Activated T-helper 1 cell treated with anti-CD3 and anti-CD28 coated beads, Interleukin-12 subunit alpha, Interleukin-12 subunit beta, Interleukin-2, Interleukin-4 antibody, amounts not matched to agents 30 ng/mL and 10 ng/mL and 1 ng/mL, durations not matched to agents 14 hours and 24 hours and 36 hours (primary cell): Measurements from ENCODE around the gene DGKQ. TPM values are rescaled to one million over a fixed set of nuclear protein-coding genes. Genes with fewer than 3 reads are reported as not detected.
A peak's percentile ranks its signal among the peaks of the same experiment; 100 is the strongest.

Experiments
- DNase-seq: peaks from one replicate; pipeline ENCODE4 v3.0.0; 2021; ENCODE audit warnings: low spot score
- H3K27ac Mint-ChIP-seq: one replicate; pipeline ENCODE4 v1.8.0; 2021; ENCODE audit warnings: mild to moderate bottlenecking, mixed read lengths
- H3K27me3 Mint-ChIP-seq: one replicate; pipeline ENCODE4 v1.8.0; 2022; ENCODE audit warnings: mild to moderate bottlenecking, moderate library complexity, mixed read lengths; ENCODE audit not compliant: insufficient read depth
- H3K36me3 Mint-ChIP-seq: one replicate; pipeline ENCODE4 v1.8.0; 2021; ENCODE audit warnings: low read depth, mixed read lengths
- H3K4me1 Mint-ChIP-seq: one replicate; pipeline ENCODE4 v1.8.0; 2021; ENCODE audit warnings: low read depth, mixed read lengths
- H3K4me3 Mint-ChIP-seq: one replicate; pipeline ENCODE4 v1.8.0; 2021; ENCODE audit warnings: mild to moderate bottlenecking, moderate library complexity, mixed read lengths
- H3K9me3 Mint-ChIP-seq: one replicate; pipeline ENCODE4 v1.8.0; 2021; ENCODE audit warnings: mixed read lengths
- intact Hi-C: fragments of 100-400 bp; cut with micrococcal nuclease; formaldehyde crosslinking; loops from one replicate; pipeline ENCODE4 v1.15.1; 2024
- total RNA-seq: library from RNA; stranded (reverse); gene quantifications from 2 replicates; pipeline ENCODE4 v1.2.3, GENCODE V29; 2022

Gene DGKQ
- total RNA-seq, 1 donor from 2014 or later: 17.8 TPM

DNA sequence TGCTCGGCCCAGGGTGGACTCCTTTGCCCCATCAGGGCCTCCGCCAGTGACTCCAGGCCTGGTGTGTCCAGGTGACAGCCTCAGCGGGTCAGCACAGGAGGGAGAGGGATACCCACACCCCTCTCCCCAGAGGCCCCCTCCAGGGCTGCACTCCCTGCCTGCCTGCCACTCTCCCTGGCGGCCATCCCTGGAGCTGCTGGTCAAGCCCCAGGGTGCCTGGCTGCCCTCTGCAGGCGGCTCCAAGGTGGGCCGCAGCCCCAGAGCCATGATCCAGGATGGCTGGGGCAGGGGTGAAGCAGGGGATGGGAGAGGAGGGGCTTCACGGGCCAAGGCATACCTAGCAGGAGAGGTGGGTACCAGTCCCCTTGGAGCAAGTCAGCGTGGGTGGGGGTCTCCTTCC is 41.8 kb upstream of the DGKQ start:
- Mint-ChIP-seq H3K27ac (no peak overlapping the region), H3K36me3 (peaks cover 3% of the 10 kb centered on the region), H3K4me1 (peaks cover 6% of the 10 kb centered on the region), H3K4me3 (no peak overlapping the region), H3K9me3 (no peaks in the 10 kb centered on the region), H3K27me3 (no peaks in the 10 kb centered on the region)
- no peak for DNase-seq
- intact Hi-C loops: no loop called here

DNA sequence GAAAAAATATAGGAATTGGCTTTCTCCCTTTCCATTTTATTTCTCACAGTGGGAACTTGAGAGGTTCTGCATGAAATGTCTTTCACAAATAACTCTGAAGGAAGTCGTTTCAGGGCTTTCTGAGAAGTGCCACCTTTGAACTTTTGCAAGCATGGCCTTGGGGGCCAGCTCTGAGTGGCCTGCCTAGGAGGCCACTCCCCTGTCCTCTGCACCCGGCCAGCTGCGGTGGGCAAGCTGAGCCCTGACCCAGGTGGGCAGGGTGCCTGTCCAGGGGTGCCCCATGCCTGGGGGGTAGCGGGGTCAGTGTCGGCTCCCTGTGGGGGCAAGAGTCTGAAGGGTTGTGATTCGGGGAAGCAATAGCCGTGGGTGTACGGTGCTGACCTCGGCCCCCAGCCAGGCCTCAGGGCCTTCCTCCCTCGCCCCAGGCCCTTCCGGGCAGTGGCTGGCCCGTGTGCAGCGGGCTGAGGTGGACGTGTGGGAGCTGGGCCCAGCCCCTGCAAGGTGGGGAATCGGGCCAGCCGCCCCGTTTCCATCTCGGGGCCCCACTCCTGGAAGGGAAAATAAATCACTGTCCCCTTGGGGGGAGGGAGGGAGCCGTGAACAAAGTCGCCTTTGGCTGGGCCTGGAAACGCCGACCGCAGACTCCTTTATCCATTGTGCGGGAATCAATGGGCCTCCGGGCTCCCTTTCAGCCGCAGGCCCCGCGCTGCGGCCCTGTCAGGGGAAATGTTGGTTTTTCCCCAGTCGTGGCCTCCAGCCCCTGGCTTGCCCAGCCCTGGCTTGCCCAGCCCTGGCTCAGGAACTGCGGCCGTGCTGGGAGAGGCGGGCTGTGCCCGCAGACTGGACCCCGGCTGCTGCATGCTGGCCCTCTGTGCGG is 41.2 kb upstream of the DGKQ start:
- intact Hi-C loops: loop anchor here (5.0 kb wide), 2 partner anchors 43 to 273 kb away; partner anchors contain the start of gene MAEA
- Mint-ChIP-seq H3K36me3 (peaks cover 3% of the 10 kb centered on the region), H3K4me3 (no peak overlapping the region), H3K4me1 (peaks cover 6% of the 10 kb centered on the region), H3K27me3 (peaks cover 2% of the 10 kb centered on the region), H3K27ac (no peak overlapping the region), H3K9me3 (no peaks in the 10 kb centered on the region)
- no peak for DNase-seq

DNA sequence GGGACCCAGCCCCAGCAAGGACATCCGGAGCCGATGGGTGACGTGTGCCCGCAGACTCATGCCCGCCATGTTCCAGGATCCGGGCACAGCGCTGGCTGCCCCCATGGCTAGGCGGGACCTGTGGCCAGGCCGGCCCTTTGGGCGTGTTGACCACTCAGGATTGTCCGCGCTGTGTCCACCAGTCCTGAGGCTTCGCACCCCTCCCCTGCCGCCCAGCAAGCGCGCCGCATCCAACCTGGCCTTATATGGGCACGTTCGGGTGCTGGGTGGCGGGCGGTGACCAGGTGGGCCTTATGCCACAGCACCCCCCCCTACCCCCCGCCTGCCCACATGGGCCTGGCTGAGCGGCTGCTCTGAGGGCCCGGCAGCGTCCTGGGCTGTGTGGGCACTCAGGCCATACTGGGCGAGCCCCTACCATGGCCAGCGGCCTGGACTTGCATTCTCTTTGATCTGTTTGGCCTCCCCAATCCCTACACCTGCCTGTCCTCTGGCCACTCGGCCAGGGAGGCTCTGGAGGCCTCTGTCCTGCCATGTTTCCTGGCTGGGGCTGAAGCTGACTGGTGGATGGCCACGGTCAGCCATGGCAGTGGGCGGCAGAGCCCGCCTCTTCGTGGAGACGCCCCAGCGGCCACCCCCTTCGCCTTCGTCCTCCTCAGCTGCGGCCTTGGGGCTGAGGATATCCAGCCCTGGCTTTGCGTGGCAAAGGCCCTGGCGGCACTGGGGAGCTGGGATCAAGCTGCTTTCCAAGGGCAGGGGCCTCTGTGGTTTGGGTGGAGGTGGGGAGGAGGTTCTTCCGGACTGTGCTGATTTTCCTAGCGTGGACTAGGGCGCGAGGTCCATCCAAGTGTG is 40.1 kb upstream of the DGKQ start:
- no peaks in the 10 kb centered on the region for H3K9me3 Mint-ChIP-seq
- H3K36me3 Mint-ChIP-seq: peaks cover 3% of the 10 kb centered on the region
- no peak for DNase-seq
- no peak overlapping the region for H3K27ac Mint-ChIP-seq
- peaks cover 8% of the 10 kb centered on the region for H3K27me3 Mint-ChIP-seq
- intact Hi-C loops: loop anchor here (5.0 kb wide), 2 partner anchors 44 to 274 kb away; partner anchors contain the start of gene MAEA
- peak overlapping the region; percentile 66 for H3K4me3 Mint-ChIP-seq
- H3K4me1 Mint-ChIP-seq: peaks cover 13% of the 10 kb centered on the region

DNA sequence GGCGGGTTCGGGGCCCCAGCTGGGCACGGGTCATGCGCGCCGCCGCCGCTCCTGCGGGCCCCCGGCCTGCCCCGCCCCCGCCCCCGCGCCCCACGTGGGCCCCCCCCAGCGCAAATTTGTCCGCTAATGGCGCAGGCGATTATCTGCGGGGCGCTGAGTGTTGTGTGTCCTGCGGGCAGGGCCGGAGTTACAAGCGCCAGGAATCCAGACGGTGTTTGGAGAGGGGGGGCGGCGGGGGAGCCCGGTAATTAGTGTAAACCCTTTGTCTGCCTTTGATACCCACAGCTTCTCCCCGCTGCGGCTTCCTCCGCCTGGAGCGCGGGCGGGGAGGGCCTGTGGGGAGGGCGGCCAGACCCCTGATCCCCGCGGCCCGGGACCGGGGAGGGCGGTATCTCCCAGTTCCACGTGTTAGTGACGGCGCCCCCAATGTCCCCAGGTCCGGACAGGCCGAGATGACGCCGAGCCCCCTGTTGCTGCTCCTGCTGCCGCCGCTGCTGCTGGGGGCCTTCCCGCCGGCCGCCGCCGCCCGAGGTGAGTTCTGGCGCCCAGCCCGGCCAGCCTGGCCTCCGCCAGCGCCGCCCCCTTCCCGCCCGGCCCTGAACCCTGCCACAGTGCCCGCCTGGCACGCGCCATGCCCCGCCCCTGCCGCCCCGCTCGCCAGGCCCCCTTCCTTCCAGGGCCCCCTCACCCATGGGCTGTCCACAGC is 38.8 kb upstream of the DGKQ start:
- intact Hi-C loops: loop anchor here (5.0 kb wide), 2 partner anchors 45 to 275 kb away; partner anchors contain the start of gene MAEA
- H3K27ac Mint-ChIP-seq: no peak overlapping the region
- DNase-seq: peak; percentile 8
- H3K27me3 Mint-ChIP-seq: peaks cover 19% of the 10 kb centered on the region
- peaks cover 3% of the 10 kb centered on the region for H3K36me3 Mint-ChIP-seq
- H3K9me3 Mint-ChIP-seq: no peaks in the 10 kb centered on the region
- peaks cover 15% of the 10 kb centered on the region for H3K4me1 Mint-ChIP-seq
- peak overlapping the region; percentile 60 for H3K4me3 Mint-ChIP-seq

DNA sequence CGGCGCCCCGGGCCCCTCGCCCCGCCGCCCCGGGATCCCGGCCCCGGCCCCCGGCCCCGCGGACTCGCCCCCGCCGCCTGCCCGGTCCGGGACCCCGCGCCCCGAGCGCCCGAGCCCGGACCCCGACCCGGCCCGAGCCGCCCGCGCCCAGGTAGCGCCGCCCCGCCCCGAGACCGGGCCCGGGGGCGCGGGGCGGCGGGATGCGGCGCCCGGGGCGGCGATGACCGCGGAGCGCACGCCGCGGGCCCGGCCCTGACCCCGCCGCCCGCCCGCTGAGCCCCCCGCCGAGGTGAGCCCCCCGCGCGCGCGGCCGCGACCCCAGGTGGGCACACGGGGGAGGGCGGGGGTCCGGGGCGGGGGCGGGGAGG is 38.3 kb upstream of the DGKQ start:
- intact Hi-C loops: loop anchor here (2.0 to 5.0 kb wide), 4 partner anchors 46 to 701 kb away; partner anchors contain the start of genes CTBP1, MAEA and SLBP
- peaks cover 24% of the 10 kb centered on the region for H3K27me3 Mint-ChIP-seq
- peaks cover 3% of the 10 kb centered on the region for H3K36me3 Mint-ChIP-seq
- no peak overlapping the region for H3K27ac Mint-ChIP-seq
- no peak for DNase-seq
- H3K9me3 Mint-ChIP-seq: no peaks in the 10 kb centered on the region
- peaks cover 15% of the 10 kb centered on the region for H3K4me1 Mint-ChIP-seq
- no peak overlapping the region for H3K4me3 Mint-ChIP-seq

DNA sequence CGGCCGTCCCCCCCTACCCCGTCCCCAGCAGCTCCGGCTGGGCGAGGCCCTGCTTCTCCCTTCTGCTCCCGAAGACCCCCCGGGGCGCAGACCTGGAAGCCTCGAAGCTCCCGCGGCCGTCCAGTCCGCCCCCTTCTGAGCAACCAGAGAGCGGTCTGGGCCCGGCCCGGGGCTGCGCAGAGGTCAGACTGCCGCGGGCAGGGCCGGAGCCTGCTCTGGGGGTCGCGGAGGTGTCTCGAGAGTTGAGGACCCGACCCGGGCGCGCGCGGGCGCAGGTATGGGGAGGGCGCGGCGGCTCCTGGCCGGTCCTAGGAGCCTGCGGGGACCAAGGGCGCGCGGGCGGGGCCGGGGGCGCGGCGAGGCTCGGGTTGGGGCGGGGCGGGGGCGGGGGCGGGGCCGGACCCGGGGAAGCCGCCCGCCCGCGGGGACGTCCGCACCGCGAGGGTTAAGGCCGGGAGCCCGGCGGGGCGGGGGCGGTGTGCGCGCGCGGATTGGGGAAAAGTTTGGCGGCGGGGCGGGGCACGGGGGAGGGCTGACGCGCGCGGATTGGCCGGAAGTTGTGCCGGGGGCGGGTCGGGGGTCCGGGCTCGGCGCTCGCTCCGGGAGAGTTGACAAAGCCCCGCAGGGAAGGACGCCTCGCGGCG is 37.8 kb upstream of the DGKQ start, which contains the start of gene FGFRL1:
FGFRL1 (plus strand) TSS at position 605 of the 644 bp plus-strand sequence. CDS start 860 bp downstream, outside the sequence.
- H3K27me3 Mint-ChIP-seq: peaks cover 28% of the 10 kb centered on the region
- H3K4me3 Mint-ChIP-seq: peak within 1 kb of the TSS; percentile 86
- peak within 1 kb of the TSS; percentile 89 for H3K27ac Mint-ChIP-seq
- peaks cover 15% of the 10 kb centered on the region for H3K4me1 Mint-ChIP-seq
- peaks cover 3% of the 10 kb centered on the region for H3K36me3 Mint-ChIP-seq
- no peaks in the 10 kb centered on the region for H3K9me3 Mint-ChIP-seq
- intact Hi-C loops: loop anchor here (2.0 to 5.0 kb wide), 4 partner anchors 46 to 702 kb away; partner anchors contain the start of genes CTBP1, MAEA and SLBP
- DNase-seq: peak; percentile 89

DNA sequence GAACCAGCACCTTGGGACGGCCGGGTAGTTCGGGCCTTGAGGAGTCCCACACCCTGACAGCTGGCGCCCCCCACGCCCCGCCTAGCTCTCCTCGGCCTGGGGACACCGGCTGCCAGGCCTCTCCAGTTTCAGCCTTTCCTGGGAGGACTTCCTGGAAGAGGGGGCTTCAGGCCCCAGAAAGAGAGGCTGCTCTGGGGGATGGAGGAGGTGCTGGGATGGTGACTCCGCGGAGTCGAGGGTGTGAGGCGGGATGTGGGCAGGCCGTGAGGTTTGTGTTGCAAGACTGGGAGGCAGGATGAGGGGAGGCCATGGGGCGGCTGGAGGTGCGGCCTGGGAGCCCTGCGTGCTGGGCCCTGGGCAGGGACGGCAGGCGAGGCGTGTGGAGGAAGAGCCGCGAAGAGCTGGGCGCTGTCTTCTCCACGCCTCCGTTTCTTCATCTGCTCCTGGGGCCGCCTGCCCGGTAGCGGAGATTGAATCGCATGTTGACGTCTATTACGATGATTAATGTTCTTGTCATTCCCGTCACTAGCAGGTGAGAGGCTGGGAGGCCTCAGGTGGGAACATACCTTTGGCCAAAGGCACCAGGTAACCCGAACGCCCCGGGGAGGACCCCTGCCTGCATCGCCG is 37.1 kb upstream of the DGKQ start:
- peak; percentile 76 for DNase-seq
- Mint-ChIP-seq H3K9me3 (no peaks in the 10 kb centered on the region), H3K27ac (peak overlapping the region; percentile 89), H3K4me1 (peaks cover 15% of the 10 kb centered on the region), H3K36me3 (peaks cover 3% of the 10 kb centered on the region), H3K4me3 (peak overlapping the region; percentile 86), H3K27me3 (peaks cover 28% of the 10 kb centered on the region)
- intact Hi-C loops: loop anchor here (1.0 to 5.0 kb wide), 5 partner anchors 37 to 702 kb away; partner anchors contain the start of genes CTBP1, DGKQ, MAEA and SLBP

DNA sequence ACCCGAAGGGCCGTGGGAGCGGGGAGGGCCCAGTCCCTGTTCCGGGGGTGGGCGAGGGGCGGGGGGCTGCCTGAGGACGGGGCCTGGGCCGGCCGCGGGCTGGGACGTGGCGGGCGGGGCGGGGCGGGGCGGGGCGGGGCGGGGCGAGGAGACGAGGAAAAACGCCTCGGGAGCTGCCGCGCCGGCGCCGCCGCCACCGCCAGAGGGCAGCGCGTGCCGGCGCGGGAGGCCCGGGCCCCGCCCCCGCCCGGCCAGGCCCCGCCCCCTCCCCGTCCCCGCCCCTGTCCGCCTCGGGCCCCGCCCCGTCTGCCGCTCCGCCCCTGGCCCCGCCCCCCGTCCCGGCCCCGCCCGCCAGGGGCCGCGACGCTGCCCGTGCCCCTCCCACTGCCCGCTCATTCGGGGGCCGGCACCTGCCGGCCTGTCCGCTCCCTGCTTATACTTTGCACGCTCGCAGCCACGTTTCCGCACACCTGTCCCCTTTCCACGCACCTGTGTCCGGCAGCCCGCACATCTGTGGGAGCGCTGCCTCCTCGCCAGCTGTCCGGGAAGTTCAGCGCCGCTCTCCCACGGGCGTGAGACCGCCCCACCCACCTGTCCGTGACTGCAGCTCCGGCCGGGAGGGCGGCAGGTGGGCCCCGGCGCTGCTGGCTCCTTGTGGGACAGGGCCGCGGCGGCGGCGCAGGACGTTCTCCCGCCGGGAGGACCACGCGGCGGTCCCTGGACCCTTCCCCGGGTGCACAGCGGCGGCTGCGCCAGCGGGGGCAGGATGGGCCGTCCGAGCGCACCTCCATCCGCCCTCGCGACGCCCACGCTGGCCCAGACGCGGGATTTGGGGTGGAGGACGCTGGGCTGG is 36.4 kb upstream of the DGKQ start:
- Mint-ChIP-seq H3K9me3 (no peaks in the 10 kb centered on the region), H3K27me3 (peaks cover 29% of the 10 kb centered on the region), H3K27ac (peak overlapping the region; percentile 61), H3K4me1 (peaks cover 15% of the 10 kb centered on the region), H3K4me3 (peak overlapping the region; percentile 86), H3K36me3 (peaks cover 3% of the 10 kb centered on the region)
- peak; percentile 59 for DNase-seq
- intact Hi-C loops: loop anchor here (1.0 to 5.0 kb wide), 9 partner anchors 22 to 703 kb away; partner anchors contain the start of genes CTBP1, DGKQ, IDUA and MAEA

DNA sequence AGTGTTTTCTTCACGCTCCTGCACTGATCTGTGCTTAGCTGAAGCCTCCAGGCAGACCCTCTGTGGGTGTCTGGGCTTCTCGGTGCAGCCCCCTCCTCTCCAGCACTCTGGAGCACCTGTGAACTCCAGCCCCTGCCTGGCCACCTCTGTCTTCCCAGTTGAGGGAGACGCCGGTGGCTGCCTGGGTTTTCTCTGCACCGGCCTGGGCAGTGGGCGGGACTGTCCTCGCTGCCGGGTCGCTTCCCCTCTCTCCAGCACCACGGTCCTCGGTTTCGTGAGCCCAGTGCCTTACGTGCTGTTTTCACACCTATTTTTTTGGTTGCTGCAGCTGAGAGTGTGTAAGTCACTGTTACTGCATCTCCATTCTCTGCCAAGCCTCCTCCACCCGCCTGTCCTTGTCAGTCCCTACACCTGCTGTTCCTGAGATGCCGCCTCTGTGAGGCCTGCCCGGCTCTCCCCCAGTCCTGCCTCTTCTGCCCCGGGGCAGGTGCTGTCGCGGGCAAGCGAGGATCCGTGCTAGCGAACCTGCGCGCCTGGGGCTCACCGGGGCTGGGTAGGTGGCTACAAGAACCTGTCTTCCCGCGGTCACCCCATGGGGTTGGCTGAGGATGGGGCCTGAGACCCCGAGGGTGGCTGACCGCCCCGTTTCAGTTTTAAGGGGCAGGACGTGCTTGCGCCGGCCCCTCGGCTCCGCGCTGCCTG is 35.6 kb upstream of the DGKQ start:
- Mint-ChIP-seq H3K36me3 (peaks cover 3% of the 10 kb centered on the region), H3K4me1 (peaks cover 15% of the 10 kb centered on the region), H3K27me3 (peaks cover 31% of the 10 kb centered on the region), H3K4me3 (peak overlapping the region; percentile 67), H3K27ac (no peak overlapping the region), H3K9me3 (no peaks in the 10 kb centered on the region)
- intact Hi-C loops: loop anchor here (1.0 to 5.0 kb wide), 4 partner anchors 22 to 266 kb away; partner anchors contain the start of gene IDUA
- peak; percentile 20 for DNase-seq

DNA sequence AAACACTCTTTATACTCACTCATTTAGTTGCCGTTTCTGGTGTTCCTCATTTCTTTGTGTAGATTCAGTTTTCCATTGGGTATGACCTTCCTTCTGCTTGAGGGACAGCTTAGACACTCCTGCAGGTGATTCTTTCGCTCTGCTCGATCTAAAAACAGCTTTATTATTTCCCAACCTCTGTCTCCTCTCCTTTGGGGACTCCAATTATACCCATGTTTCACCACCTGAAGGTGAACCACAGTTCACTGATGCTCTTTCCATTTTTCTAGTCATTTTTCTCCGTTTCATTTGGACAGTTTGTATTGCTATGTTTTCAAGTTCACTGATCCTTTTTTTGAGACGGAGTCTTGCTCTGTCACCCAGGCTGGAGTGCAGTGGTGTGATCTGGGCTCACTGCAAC is 33.5 kb upstream of the DGKQ start:
- DNase-seq: no peak
- Mint-ChIP-seq H3K27me3 (peaks cover 34% of the 10 kb centered on the region), H3K4me3 (no peak overlapping the region), H3K9me3 (no peaks in the 10 kb centered on the region), H3K36me3 (no peaks in the 10 kb centered on the region), H3K4me1 (peaks cover 15% of the 10 kb centered on the region), H3K27ac (no peak overlapping the region)
- intact Hi-C loops: loop anchor here (5.0 kb wide), 1 partner anchor 260 kb away; no protein-coding TSS in a partner anchor
